Muscle of arm (tissue), 12 donors: ENCODE data around the gene COL15A1. TPM values are rescaled to one million over a fixed set of nuclear protein-coding genes. Genes with fewer than 3 reads are reported as not detected.
A peak's percentile ranks its signal among the peaks of the same experiment; 100 is the strongest.

Source experiments
- DNase-seq: peaks from one replicate; pipeline ENCODE4 v3.0.0-alpha.2; 2013
- polyA plus RNA-seq, 12 donors: library from polyadenylated mRNA; unstranded; fragments of 120-200 nt; gene quantifications; one replicate each; pipeline ENCODE4 v1.2.1, GENCODE V29; 2013; ENCODE audit not compliant: insufficient read length in 12 of 12

COL15A1 gene
- polyA plus RNA-seq, 12 donors, result 94.2 to 243 (median 172) TPM; not detected in 1

- no peak for DNase-seq
These were observed 613 bp upstream of the COL15A1 start for GRCh38 chr9:98942906-98943681.

GRCh38 chr9:98944057-98944733 lies 488 bp downstream of the COL15A1 start:
- no peak for DNase-seq

DNA sequence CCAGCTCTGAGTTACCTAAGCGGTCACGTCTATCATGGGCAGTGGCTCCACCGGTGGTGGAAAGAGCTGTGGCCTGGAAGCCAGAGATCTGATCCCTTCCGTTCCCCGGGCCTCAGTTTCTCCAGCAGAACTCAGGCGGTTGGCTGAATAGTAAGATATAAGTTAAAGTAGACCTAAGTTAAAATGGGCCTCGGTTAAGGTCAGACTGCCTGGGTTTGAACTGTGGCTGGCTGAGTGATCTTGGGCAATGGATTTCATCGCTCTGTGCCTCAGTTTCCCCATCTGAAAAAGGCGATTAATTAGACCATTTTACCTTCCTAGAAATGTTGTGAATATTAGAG lies 997 bp downstream of the COL15A1 start:
- no peak for DNase-seq

GRCh38 chr9:98949565-98949964 lies 5.9 kb downstream of the COL15A1 start:
- no peak for DNase-seq

GRCh38 chr9:98950262-98950661 lies 6.6 kb downstream of the COL15A1 start:
- no peak for DNase-seq

GRCh38 chr9:98951967-98952366 lies 8.3 kb downstream of the COL15A1 start:
- no peak for DNase-seq

- DNase-seq, result no peak
These were observed 10.0 kb downstream of the COL15A1 start for GRCh38 chr9:98953581-98954243.

DNA sequence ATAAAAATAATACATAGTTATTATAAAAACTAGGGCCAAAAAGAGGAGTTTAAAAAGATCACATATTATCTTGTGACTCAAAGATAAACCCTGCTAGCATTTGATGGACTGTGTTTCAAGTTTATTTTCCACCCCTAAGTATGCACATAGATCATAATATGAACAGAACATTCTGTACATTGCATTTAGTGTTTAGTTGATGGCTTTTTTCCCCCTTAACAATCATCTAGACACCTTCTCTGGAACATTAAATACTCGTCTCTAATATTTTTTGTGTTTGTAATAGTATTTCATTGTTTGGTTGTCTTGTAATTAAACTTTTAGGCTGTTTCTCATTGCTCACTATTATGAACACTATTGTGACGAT lies 10.5 kb downstream of the COL15A1 start:
- no peak for DNase-seq

- no peak for DNase-seq
These were observed 11.6 kb downstream of the COL15A1 start for GRCh38 chr9:98955259-98955658.

DNA sequence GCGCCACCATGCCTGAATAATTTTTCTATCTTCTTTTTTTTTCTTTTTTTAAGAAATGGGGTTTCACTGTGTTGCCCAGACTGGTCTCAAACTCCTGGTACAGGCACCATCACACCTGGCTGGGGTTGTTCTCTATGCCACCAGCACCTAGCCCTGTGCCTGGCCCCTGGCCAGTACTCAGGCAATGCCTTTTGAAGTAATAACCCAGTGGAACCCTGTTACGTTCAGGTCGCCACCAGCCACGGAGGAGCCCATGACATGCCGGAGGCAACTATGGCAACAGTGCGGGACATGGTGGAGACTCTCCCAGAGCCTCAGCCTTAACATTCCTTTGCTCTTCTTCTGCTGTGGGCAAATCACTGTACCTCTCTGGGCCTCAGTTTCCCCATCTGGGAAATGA lies 14.1 kb downstream of the COL15A1 start:
- DNase-seq, result no peak

DNA sequence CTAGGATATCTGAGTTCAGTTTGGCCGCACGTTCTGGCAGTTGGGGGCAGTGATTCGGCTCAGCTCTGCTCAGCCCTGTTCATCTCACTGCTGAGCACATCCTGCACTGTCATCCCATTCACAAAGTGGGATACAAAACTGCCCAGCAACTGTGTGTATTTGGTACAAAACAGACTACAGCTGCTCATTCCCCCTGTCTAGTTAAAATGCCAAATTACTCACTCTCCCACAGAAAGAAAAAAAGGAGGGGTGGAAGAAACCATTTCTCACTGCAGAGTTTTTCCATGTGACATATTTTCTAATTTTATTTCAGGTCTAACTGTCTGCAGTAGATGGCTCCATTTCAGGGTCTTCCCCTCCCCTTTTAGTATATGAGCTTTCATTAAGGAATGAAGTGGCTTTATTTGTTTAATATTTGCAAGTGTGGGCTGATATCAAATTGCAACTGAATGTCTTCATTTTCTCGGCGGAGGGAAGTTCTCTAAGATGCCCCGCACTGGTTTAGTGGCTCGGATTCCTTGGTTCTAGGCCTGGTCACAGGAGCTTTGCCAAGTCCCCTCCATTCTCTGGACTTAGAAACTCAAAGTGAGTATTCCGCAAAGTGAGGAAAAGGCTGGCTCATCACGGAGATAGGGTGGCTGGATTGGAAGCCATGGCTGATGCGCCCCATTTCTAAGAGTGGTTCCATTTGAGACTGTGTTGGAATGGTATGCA lies 14.7 kb downstream of the COL15A1 start:
- DNase-seq, result peak; percentile 81

DNA sequence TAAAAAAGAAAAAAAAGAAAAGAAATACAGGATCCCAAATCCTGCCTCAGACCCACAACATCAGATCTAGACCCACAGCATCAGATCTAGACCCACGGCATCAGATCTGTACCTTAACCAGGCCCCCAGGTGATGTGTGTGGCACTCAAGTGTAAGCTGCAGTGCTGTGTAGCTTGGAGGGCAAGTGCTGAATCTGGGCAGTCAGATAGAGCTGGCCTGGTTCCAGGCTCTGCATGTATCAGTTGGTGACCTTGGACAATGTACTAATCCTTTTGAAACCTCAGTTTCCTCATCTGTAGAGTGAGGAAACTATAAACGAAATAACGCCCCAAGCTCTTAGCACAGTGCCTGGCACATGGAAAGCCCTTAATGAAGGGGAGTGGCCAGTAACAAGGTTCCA lies 16.7 kb downstream of the COL15A1 start:
- no peak for DNase-seq

- DNase-seq, result no peak
These were observed 17.9 kb downstream of the COL15A1 start for GRCh38 chr9:98961513-98962180.

DNA sequence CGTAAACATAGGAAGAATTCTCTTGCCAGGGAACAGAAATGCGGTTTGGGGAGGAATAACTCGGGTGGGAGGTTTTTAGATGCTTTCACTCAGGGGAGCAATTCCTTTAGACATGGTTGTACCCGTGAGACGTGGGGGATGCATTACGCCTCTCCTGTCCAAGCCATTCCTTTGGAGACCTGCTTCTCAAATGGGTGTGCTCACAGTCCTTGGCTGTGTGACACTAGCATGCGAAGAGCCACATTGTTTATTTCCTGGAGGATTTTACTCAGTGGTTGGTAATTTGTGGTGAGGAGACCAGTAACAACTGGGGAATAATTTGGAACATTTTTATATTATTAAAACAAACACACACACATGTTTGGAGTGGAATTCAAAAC lies 18.5 kb downstream of the COL15A1 start:
- no peak for DNase-seq

- DNase-seq, result no peak
These were observed 19.2 kb downstream of the COL15A1 start for GRCh38 chr9:98962861-98963260.

DNA sequence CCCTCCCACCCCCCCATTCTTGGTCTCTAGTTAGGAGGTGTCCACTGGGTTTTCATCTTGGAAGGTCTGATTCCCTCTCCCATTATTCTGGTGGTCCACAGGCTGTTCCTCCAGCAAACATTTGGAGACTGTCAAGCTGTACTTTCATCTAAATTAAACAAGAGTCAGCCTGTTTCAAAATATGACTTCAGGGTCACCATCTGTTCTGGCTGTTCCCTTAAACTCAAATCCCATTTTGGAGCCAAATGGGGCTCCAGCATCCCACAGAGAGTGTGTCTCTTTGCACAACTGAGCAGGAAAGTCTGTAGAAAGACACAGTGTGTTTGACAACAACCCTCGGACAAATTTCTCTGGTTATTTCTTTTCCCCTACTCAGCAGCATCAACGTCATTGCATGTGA lies 20.5 kb downstream of the COL15A1 start:
- no peak for DNase-seq

DNA sequence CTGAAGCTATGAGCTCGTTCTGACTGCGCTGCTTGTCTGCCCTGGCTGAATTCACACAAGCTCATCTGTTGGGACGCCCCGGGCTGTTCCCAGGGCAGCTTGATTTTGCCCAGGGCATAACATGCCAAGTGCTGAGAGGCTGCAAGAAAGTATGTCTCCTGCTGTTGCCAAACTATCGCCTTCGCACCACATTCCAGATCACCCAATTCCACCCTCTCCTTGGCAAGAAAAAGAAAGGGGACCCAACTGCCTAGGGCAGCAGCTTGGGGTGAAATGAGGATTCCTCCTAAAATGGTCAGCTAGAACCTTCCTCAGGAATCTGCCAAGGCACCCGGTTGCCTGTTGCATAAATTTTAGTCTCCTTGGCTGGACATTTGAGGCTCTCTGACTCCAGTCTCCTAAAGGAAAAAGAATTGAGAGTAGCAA lies 21.2 kb downstream of the COL15A1 start:
- no peak for DNase-seq

GRCh38 chr9:98966676-98967075 lies 23.0 kb downstream of the COL15A1 start:
- no peak for DNase-seq

- no peak for DNase-seq
These were observed 23.6 kb downstream of the COL15A1 start for GRCh38 chr9:98967257-98967656.

DNA sequence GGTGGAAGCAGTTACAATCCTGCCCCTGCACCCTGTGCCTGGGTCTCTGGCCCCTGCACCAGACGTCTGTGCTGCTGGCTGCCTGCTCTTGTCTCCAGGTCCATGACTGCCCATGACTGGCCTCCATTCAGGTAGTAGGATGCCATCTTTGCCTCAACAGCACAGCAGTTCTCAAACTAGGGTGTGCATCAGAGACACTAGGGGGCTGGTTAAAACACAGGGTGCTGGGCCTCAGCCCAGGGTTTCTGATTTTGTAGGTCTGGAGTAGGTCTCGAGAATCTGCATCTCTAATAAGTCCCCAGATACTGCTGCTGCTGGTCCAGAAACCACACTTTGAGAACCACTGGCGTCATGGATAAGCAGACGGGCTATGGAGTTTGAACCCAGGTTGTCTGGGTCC lies 24.0 kb downstream of the COL15A1 start:
- no peak for DNase-seq

GRCh38 chr9:98968601-98969337 lies 25.1 kb downstream of the COL15A1 start:
- DNase-seq, result no peak
